ENCODE data around the gene ACMSD.

DNA sequence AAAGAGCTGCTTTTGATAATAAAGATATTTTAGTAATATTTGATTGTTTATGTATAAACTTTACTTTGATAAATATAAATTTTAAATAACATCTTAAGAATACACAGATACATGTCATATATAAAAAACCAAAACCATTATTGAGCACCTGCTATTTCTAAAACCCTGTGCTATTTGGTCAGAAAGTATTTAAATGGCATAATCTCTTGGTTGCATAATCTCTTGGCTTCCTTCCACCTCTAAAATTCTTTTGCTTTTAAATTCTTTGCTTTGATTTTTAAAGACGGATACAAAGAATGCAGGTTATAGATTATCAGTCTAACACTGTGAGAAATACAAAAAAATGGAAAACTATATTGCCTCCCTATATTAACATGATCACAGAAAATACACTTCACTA, 36.9 kb downstream of the ACMSD start:
- TF ChIP-seq, protein P1, sequence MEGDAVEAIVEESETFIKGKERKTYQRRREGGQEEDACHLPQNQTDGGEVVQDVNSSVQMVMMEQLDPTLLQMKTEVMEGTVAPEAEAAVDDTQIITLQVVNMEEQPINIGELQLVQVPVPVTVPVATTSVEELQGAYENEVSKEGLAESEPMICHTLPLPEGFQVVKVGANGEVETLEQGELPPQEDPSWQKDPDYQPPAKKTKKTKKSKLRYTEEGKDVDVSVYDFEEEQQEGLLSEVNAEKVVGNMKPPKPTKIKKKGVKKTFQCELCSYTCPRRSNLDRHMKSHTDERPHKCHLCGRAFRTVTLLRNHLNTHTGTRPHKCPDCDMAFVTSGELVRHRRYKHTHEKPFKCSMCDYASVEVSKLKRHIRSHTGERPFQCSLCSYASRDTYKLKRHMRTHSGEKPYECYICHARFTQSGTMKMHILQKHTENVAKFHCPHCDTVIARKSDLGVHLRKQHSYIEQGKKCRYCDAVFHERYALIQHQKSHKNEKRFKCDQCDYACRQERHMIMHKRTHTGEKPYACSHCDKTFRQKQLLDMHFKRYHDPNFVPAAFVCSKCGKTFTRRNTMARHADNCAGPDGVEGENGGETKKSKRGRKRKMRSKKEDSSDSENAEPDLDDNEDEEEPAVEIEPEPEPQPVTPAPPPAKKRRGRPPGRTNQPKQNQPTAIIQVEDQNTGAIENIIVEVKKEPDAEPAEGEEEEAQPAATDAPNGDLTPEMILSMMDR (IDR thresholded peaks at IDR 0.05): no peak
- TF ChIP-seq POLR2A (IDR thresholded peaks at IDR 0.05): no peak
- TF ChIP-seq POLR2AphosphoS5 (IDR thresholded peaks at IDR 0.05): no peak

Data from prostate gland (tissue), 2 donors.